NB4 (cell line): ENCODE data around the gene RUBCN.

Experiments
- POLR2A ChIP-seq: IDR thresholded peaks from 2 replicates; pipeline ENCODE4 v1.6.1; 2011; ENCODE audit warnings: mild to moderate bottlenecking; ENCODE audit not compliant: insufficient read length; ENCODE audit errors: extremely low read depth
- TF ChIP-seq, protein P1 (sequence below): IDR thresholded peaks from one replicate; pipeline ENCODE4 v1.5.1; 2012; ENCODE audit warnings: low read depth, low read length

DNA sequence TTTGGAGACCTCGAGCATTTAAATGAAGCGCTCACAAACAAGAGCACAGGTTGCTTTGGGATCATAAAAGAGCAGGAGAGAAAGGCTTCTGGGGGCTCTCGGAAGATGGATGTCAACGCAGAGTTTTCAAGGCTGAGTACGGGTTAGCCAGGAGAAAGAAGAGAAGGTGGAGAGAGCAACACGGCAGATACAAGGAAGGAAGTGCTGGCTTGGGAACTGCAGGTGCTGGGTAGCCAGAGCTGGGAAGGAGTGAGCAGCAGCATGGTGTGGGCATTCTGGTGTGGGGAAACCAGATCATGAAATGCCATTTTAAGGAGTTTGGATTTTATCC lies 580 bp upstream of the RUBCN start:
- TF ChIP-seq, protein P1, sequence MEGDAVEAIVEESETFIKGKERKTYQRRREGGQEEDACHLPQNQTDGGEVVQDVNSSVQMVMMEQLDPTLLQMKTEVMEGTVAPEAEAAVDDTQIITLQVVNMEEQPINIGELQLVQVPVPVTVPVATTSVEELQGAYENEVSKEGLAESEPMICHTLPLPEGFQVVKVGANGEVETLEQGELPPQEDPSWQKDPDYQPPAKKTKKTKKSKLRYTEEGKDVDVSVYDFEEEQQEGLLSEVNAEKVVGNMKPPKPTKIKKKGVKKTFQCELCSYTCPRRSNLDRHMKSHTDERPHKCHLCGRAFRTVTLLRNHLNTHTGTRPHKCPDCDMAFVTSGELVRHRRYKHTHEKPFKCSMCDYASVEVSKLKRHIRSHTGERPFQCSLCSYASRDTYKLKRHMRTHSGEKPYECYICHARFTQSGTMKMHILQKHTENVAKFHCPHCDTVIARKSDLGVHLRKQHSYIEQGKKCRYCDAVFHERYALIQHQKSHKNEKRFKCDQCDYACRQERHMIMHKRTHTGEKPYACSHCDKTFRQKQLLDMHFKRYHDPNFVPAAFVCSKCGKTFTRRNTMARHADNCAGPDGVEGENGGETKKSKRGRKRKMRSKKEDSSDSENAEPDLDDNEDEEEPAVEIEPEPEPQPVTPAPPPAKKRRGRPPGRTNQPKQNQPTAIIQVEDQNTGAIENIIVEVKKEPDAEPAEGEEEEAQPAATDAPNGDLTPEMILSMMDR: no peak
- no peak for TF ChIP-seq POLR2A
